K562 (cell line): ENCODE measurements around the gene PLEKHA6. TPM values are rescaled to one million over a fixed set of nuclear protein-coding genes. Genes with fewer than 3 reads are reported as not detected.

Experiments used
- BRD4 ChIP-seq: fragments of 200-600 bp; sonication (generic); IDR thresholded peaks from 2 replicates; pipeline ENCODE4 v1.6.1; 2017; ENCODE audit warnings: inconsistent platforms
- CBX5 ChIP-seq: IDR thresholded peaks from 2 replicates; pipeline ENCODE4 v1.6.1; 2014; ENCODE audit warnings: low read depth, borderline replicate concordance
- CTCF ChIP-seq, 3 experiments: IDR thresholded peaks in 2 of 3; conservative IDR thresholded peaks in 1 of 3; 2 replicates each; pipeline ENCODE4 v1.5.1; 2011 to 2012; ENCODE audit warnings: low read length in 3 of 3, mild to moderate bottlenecking in 3 of 3, control low read depth in 2 of 3, improper control_type of control experiment in 1 of 3, inconsistent platforms in 1 of 3, low read depth in 1 of 3, mixed read lengths in 1 of 3, moderate library complexity in 1 of 3; ENCODE audit not compliant: insufficient read depth in 2 of 3
- CXXC5 ChIP-seq: fragments of 250-450 bp; sonication (Bioruptor Pico); IDR thresholded peaks from 2 replicates; pipeline ENCODE4 v1.8.0; 2022; ENCODE audit warnings: inconsistent platforms, mild to moderate bottlenecking, moderate library complexity
- DPF2 ChIP-seq: fragments of 450-650 bp; IDR thresholded peaks from 2 replicates; pipeline ENCODE4 v1.6.1; 2016
- ELK3 ChIP-seq: fragments of 450-650 bp; formaldehyde crosslinking; IDR thresholded peaks from 2 replicates; pipeline ENCODE4 v1.4.0; 2020; ENCODE audit warnings: mild to moderate bottlenecking
- ETV1 ChIP-seq: fragments of 450-650 bp; conservative IDR thresholded peaks from 2 replicates; pipeline ENCODE4 v1.6.1; 2016; ENCODE audit warnings: missing genetic modification characterization, control low read depth, low read depth, missing compliant biosample characterization
- ILK ChIP-seq: fragments of 450-650 bp; IDR thresholded peaks from 2 replicates; pipeline ENCODE4 v1.6.1; 2016; ENCODE audit warnings: missing genetic modification characterization, low read depth, mild to moderate bottlenecking, missing compliant biosample characterization, moderate library complexity, borderline replicate concordance
- LEF1 ChIP-seq: fragments of 450-650 bp; IDR thresholded peaks from 2 replicates; pipeline ENCODE4 v1.6.1; 2016; ENCODE audit warnings: mild to moderate bottlenecking
- MITF ChIP-seq: IDR thresholded peaks from 2 replicates; pipeline ENCODE4 v1.6.1; 2014; ENCODE audit warnings: antibody characterized with exemption
- NFE2 ChIP-seq: IDR thresholded peaks from 2 replicates; pipeline ENCODE4 v1.6.1; 2014; ENCODE audit warnings: antibody characterized with exemption, low read depth
- NONO ChIP-seq, 2 experiments: fragments of 200-400 bp in 1 of 2; fragments of 450-650 bp in 1 of 2; formaldehyde crosslinking in 1 of 2; IDR thresholded peaks; 2 replicates each; pipeline ENCODE4 v1.6.1; 2017; ENCODE audit warnings: low read depth in 2 of 2, mild to moderate bottlenecking in 2 of 2, moderate library complexity in 2 of 2, low read length in 1 of 2
- TSC22D4 ChIP-seq: fragments of 450-650 bp; IDR thresholded peaks from 2 replicates; pipeline ENCODE4 v1.6.1; 2016; ENCODE audit warnings: missing genetic modification characterization, missing biosample characterization, control low read depth
- ZNF584 ChIP-seq: fragments of 200-800 bp; sonication (Bioruptor generic); IDR thresholded peaks from 2 replicates; pipeline ENCODE4 v1.6.1; 2016; ENCODE audit warnings: low read depth, mild to moderate bottlenecking, missing genetic modification characterization, missing compliant biosample characterization
- polyA plus RNA-seq, 8 experiments: library from polyadenylated mRNA; depleted of rRNA in 4 of 8; stranded (reverse) in 5 of 8; unstranded in 3 of 8; fragments of >200 nt; fragmentation: Nextera tagmentation in 2 of 8; fragmentation: Illumina TruSeq in 1 of 8; extraction: Ambion mirVana in 2 of 8; extraction: Trizol in 1 of 8; gene quantifications; 2 replicates each; pipeline versions ENCODE4 v1.2.1 to v1.2.3, GENCODE V29; 2011 to 2014; ENCODE audit warnings: inconsistent platforms in 1 of 8, missing spikeins in 1 of 8
- total RNA-seq, 7 experiments: library from RNA; depleted of rRNA in 6 of 7; stranded (reverse); fragments of >200 nt in 6 of 7; fragmentation: Illumina TruSeq in 2 of 7; extraction: Trizol in 2 of 7; gene quantifications; 2 replicates each; pipeline versions ENCODE4 v1.2.1 to v1.2.3, GENCODE V29; 2011 to 2021; ENCODE audit warnings: low replicate concordance in 1 of 7
- TF ChIP-seq, protein P1 (sequence below): fragments of 450-650 bp; IDR thresholded peaks from 2 replicates; pipeline ENCODE4 v1.6.1; 2014; ENCODE audit warnings: low read depth, mild to moderate bottlenecking, moderate library complexity, borderline replicate concordance
- TF ChIP-seq, protein P2 (sequence below): fragments of 450-650 bp; formaldehyde crosslinking; IDR thresholded peaks from 2 replicates; pipeline ENCODE4 v1.4.0; 2022; ENCODE audit warnings: missing genetic modification characterization
- TF ChIP-seq, protein P3 (sequence below): fragments of 450-650 bp; formaldehyde crosslinking; IDR thresholded peaks from 2 replicates; pipeline ENCODE4 v1.4.0; 2020; ENCODE audit warnings: mild to moderate bottlenecking, moderate library complexity

The PLEKHA6 gene
- total and polyA plus RNA-seq, 9 of the 15 experiments (the other 6 are each of a cell fraction or from before 2014, with no cell fraction given), result under 0.01 to 0.33 (median 0.01) TPM; not detected in 4

DNA sequence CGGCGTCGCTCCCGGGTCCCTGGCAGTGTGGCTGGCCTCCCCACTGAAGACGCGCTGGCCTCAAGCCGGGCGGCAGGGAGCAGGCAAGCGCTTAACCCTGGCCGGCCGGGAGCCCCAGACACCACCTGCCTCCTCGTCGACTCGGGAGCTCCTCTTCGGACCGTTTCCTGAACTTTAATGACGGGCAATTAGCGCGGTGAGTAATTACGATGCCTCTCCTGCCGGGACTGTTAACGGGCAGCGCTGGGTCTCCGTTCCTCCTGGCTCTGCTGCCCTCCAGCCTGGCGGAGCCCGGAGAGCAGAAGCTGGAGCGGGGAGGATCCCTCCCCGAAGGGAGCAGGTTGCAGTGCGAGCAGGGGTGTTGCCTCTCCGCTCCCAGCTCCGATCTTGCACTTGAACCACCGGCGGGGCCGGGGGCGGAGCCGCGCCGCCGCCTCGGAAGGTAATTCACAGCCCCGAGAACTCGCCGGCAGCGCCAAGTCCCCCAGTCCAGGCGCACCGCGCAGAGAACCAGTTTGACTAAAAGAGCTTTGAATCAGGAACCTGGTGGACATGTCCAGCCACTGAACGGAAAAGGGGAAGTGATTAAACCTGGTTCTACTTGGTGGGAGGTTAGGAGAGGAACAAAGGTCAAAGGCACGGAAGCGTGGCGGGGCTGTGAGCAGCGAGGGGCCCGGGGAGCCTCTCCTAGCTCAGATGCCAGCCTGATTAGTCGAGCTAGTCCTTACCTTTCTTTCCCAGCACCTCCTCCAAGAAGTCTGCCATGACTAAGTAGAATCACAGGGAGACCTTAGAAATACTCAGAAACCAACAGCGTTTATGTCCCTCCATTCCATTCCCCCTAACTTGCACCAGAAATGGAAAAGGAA is 18.3 kb upstream of the PLEKHA6 start (continued):
- TF ChIP-seq, protein P1, sequence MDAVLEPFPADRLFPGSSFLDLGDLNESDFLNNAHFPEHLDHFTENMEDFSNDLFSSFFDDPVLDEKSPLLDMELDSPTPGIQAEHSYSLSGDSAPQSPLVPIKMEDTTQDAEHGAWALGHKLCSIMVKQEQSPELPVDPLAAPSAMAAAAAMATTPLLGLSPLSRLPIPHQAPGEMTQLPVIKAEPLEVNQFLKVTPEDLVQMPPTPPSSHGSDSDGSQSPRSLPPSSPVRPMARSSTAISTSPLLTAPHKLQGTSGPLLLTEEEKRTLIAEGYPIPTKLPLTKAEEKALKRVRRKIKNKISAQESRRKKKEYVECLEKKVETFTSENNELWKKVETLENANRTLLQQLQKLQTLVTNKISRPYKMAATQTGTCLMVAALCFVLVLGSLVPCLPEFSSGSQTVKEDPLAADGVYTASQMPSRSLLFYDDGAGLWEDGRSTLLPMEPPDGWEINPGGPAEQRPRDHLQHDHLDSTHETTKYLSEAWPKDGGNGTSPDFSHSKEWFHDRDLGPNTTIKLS, result no peak
- TF ChIP-seq NONO (IDR thresholded peaks at IDR 0.05; ENCODE audit: low read depth in 2 of 2, low read length in 1 of 2), result no peak
- TF ChIP-seq TSC22D4 (tag), result no peak
- TF ChIP-seq ELK3 (CRISPR knock-in tag), result no peak
- TF ChIP-seq ETV1 (tag), result no peak
- TF ChIP-seq ZNF584 (CRISPR knock-in tag), result 0 out of 2 replicates have a peak, but pooled peaks have one; percentile 16
- TF ChIP-seq CXXC5 (CRISPR knock-in tag), result peak; percentile 49
- TF ChIP-seq MITF, result no peak
- 0 out of 2 replicates have a peak, but pooled peaks have one; percentile 47 for TF ChIP-seq BRD4
- no peak for TF ChIP-seq LEF1
- TF ChIP-seq ILK (tag), result no peak
- TF ChIP-seq, protein P2, sequence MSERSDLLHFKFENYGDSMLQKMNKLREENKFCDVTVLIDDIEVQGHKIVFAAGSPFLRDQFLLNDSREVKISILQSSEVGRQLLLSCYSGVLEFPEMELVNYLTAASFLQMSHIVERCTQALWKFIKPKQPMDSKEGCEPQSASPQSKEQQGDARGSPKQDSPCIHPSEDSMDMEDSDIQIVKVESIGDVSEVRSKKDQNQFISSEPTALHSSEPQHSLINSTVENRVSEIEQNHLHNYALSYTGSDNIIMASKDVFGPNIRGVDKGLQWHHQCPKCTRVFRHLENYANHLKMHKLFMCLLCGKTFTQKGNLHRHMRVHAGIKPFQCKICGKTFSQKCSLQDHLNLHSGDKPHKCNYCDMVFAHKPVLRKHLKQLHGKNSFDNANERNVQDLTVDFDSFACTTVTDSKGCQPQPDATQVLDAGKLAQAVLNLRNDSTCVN (CRISPR knock-in tag), result no peak
- TF ChIP-seq, protein P3, sequence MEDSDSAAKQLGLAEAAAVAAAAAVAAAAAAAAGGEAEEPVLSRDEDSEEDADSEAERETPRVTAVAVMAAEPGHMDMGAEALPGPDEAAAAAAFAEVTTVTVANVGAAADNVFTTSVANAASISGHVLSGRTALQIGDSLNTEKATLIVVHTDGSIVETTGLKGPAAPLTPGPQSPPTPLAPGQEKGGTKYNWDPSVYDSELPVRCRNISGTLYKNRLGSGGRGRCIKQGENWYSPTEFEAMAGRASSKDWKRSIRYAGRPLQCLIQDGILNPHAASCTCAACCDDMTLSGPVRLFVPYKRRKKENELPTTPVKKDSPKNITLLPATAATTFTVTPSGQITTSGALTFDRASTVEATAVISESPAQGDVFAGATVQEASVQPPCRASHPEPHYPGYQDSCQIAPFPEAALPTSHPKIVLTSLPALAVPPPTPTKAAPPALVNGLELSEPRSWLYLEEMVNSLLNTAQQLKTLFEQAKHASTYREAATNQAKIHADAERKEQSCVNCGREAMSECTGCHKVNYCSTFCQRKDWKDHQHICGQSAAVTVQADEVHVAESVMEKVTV, result no peak
- TF ChIP-seq DPF2, result no peak
- TF ChIP-seq CBX5, result no peak
- 0 out of 2 replicates have a peak, but pooled peaks have one; percentile 7 for TF ChIP-seq NFE2
- TF ChIP-seq CTCF (IDR thresholded peaks at IDR 0.05 in 2 of 3, conservative IDR thresholded peaks at IDR 0.05 in 1 of 3; ENCODE audit: insufficient read depth in 2 of 3, low read depth in 1 of 3, low read length in 3 of 3), result peak in 1 of 3 experiments; percentile 7; a peak in 1 of 6 replicates
